ENCODE data around the gene TEX35.
"Not testable (repeated sequence)": the region's sequence is repeated elsewhere in the genome, so short reads cannot be mapped to it uniquely, and the experiment has no call there.

The TEX35 gene

DNA sequence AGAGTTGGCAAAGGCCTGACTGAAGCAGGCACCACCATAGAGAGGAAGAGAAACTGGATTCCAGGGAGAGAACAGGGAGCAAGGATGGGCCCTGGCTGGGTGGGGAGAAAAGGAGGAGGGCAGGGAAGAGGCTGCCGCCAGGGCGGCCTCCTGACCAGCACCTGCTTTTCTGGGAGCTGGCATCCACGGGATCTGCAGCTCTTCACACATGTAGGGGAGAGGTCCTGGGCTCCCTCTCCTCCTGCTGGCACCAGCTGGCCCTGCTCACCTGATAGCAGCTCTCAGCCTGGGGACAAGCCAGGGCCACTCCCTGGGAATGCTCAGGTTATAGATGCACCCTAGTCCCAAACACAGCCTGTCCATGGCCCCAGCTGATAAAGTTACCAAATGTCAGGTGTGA lies 39.9 kb downstream of the TEX35 start:
- TF ChIP-seq ZNF274 (IDR thresholded peaks at IDR 0.05; ENCODE audit: low read depth, low read length): no peak
- H3K4me3 ChIP-seq (ENCODE audit: low read length): no peak overlapping the region

DNA sequence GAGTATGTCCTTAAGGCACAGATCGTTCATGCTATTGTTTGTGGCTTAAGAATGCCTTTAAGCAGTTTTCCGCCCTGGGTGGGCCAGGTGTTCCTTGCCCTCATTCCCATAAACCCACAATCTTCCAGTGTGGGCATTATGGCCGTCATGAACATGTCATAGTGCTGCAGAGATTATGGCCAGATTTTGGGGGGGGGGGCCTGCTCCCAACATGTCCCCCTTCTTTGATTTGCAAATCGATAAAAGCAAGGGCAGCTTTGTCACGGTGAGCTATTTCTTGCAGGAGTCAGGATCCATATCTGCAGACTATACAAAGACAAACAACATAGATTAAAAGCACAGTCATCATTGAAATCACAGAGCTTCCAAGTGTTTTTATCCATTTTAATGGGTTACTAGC lies 41.4 kb downstream of the TEX35 start:
- H3K4me3 ChIP-seq (ENCODE audit: low read length): not testable (repeated sequence)

DNA sequence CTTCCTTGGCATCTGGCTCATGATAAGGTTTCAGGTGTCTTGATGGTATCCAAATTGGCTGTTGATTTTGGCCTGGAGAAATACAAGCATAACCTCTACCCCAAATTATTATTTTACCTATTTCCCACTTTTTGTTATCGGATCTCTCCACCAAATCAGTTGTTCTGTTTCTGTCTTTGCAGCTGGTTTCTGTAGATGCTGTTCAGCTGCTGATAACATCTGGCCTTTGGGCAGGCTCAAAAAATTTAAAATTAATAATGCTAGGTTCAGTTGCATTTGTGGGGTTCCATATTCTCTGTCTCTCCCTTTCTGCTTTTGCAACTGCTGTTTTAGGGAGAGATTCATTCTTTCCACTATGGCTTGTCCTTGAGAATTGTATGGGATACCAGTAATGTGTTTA lies 42.7 kb downstream of the TEX35 start:
- H3K4me3 ChIP-seq (ENCODE audit: low read length): not testable (repeated sequence)

DNA sequence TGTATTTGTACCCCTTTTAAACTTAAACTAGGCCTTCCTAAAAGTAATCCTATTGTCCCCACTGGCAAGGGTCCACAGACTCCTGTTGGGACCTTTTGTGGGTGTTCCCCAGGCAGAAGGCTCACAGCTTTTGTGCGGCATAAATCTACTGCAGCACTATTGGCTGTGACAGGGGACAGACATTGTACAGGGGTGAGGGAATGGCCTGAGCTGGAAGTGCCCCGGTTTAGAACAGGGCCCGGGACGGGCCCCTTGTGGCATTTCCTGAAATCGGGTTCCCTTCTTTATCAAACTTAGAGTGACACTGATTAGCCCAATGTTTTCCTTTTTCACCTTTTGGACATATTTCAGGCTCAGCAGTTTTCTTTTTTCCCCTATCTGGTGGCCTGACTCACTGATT lies 45.9 kb downstream of the TEX35 start:
- H3K4me3 ChIP-seq (ENCODE audit: low read length): not testable (repeated sequence)

DNA sequence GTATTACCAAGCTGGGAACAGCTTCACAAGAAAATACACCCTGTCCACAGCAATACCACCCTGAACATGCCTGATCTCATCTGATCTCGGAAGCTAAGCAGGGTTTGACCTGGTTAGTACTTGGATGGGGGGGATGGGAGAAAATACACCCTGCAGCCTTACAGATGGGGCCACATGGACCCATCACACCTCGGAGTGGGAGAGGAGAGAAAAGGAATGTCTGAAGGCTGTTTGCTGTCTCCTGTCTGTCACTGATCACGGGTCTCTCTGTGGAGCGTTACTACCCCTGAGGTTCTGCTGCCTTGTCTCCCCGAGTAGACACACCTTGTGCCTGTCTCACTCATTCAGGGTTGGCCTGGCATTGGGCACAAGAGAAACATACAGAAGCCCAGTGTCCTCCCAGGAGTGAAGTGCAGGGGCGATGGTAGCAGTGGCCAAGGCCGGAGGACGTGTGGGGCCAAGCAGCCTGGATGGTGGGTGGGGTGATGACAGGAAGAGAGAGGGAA lies 48.0 kb downstream of the TEX35 start:
- H3K4me3 ChIP-seq (ENCODE audit: low read length): no peak overlapping the region
- no peak for TF ChIP-seq ZNF274 (IDR thresholded peaks at IDR 0.05; ENCODE audit: low read depth, low read length)

DNA sequence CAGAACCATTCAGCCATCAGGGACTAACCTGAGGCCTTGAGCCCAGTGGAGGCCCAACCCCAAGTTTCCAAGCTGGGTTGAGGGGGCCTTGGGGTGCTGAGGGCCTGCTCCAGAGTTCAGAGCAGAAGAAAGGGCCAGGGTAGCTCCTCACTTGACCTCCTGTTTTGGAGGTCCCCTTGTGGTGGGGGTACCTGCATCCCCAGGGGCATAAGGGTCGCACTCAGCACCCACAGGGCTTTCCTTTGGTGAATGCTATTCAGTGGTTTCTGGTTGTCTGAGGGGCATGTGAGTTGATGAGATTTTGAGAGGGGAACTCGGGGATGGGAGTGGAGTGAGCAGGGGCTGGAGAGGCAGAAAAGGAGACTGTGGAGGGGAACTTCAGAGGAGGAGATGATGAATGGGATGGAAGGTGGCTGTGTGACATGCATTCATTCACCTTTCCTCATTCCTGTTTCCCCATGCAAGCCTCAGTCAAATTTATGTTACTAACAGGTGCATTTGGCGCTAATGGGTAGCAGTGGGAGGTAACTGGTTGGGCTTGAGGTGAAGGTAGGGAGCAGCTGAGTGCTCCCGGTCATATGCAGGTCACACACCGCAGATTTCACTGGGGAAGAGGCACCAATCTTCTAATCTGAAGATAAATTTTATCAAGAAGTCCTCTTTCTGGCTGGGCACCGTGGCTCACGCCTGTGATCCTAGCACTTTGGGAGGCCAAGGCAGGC lies 50.4 kb downstream of the TEX35 start:
- TF ChIP-seq ZNF274 (IDR thresholded peaks at IDR 0.05; ENCODE audit: low read depth, low read length): no peak
- H3K4me3 ChIP-seq (ENCODE audit: low read length): no peak overlapping the region

DNA sequence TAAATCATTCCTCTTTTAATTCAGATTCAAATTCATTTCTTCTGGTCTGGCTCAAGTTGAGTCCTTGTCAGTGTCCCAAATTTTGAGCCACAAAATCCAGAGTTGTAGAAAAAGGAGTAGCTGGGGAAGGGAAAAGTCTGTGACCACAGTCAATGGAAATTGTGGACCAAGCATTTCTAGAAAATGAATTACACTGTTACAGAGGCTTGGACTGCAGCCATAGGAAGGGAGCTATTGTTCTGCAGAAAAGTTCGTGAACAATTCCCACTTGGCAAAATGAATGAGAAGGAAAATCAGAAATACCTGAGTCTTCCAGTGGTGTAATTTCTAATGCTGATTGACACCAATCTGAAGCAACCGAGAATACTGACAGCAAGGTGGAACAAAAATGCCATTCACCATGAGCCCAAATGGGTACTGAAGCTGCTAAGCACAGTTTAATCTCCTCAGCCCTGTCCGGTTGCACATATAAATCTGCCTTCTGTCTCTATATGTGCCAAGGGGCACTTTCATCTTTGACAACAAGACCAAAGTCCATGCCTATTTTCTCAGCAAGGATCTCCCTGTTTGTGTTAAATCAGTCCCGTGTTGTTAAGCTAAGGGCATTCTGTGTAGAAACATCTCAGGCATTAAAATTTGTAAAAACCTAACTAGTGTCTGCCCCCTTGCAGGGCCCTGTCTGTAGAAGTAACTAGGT lies 51.3 kb downstream of the TEX35 start:
- TF ChIP-seq ZNF274 (IDR thresholded peaks at IDR 0.05; ENCODE audit: low read depth, low read length): no peak
- H3K4me3 ChIP-seq (ENCODE audit: low read length): no peak overlapping the region

DNA sequence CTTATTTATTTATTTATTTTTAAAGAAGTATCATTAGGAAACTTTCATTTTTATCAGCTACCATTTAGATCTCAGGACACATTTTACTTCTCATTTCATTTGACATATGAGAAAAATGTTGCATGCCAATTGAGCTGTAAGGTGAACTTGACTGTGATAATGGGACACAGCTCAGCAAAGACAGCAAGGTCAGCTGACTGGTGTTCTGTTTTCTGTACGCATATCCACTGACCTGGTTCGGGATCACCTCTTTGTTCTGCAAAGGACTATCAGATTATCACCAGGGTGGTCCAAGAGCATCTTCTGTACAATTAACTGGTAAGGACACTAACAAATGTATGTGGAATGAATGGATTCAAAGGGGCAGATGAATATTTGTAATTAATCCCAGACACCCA lies 51.9 kb downstream of the TEX35 start:
- H3K4me3 ChIP-seq (ENCODE audit: low read length): no peak overlapping the region
- TF ChIP-seq ZNF274 (IDR thresholded peaks at IDR 0.05; ENCODE audit: low read depth, low read length): no peak

DNA sequence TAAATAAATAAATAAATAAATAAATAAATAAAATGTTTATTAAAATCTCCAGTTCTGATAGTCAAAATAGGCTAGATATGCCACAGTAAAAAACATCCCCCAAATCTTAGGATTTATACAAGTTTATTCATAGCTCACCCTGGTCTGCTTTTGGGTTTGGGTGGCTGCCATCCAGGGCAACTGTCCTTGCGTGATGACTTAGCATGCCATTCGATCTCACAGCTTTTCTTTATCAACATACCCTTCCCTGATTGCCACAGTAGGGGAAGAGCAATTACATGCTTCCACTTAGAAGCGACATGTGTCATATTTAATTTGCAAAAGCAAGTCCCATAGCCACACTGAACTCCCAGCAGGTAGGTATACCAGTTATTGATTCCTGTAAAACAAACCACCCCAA lies 52.7 kb downstream of the TEX35 start:
- TF ChIP-seq ZNF274 (IDR thresholded peaks at IDR 0.05; ENCODE audit: low read depth, low read length): no peak

DNA sequence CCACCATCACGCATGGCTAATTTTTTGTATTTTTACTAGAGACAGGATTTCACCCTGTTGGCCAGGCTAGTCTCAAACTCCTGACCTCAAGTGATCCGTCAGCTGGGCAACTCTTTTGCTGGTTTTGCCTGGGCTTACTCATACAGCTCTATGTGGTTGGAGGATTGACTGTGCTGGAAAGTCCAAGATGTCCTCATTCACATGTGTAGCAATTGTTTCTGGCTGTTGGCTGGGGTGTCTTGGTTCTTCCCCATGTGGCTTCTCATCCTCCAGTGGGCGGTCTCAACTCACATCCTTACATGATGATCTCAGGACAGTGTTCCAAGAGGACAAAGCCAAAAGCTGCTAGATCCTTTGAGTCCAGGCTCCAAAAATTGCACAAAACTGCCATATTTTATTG lies 53.3 kb downstream of the TEX35 start:
- TF ChIP-seq ZNF274 (IDR thresholded peaks at IDR 0.05; ENCODE audit: low read depth, low read length): no peak

More for the DNA sequence above, 52.7 kb downstream of the TEX35 start:
- no peak overlapping the region for H3K4me3 ChIP-seq (ENCODE audit: low read length)

DNA sequence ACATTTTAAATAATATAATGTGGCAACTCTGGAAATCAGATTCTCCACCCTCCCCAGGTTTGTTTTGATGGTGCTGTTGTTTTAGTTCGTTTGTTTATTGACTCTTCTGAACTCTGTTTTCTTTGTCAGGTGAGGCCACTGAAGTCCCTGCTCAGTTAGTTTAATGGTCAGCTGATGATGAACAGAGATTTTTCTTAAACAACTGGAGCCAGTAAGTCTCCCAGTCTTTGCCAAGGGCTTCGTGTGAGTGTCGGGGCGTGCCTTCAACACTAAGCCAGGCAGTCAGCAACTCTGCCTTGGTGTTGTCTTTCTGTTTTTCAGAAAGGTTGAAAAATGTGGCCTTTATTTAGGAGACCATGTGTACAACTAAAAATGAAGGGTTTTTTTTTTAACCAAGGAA lies 58.9 kb downstream of the TEX35 start:
- TF ChIP-seq ZNF274 (IDR thresholded peaks at IDR 0.05; ENCODE audit: low read depth, low read length): no peak
- no peak overlapping the region for H3K4me3 ChIP-seq (ENCODE audit: low read length)

More for the DNA sequence above, 53.3 kb downstream of the TEX35 start:
- H3K4me3 ChIP-seq (ENCODE audit: low read length): no peak overlapping the region

Data from GM08714 (cell line).